Ramos (cell line): ENCODE measurements around the gene TMC6.

Experiments used
- in situ Hi-C: fragments of 300-500 bp; cut with MboI; formaldehyde crosslinking; loops from one replicate; pipeline ENCODE4 v1.14.3; 2022; ENCODE audit warnings: low sequenced_read_pairs; ENCODE audit not compliant: unreplicated experiment

The TMC6 gene

DNA sequence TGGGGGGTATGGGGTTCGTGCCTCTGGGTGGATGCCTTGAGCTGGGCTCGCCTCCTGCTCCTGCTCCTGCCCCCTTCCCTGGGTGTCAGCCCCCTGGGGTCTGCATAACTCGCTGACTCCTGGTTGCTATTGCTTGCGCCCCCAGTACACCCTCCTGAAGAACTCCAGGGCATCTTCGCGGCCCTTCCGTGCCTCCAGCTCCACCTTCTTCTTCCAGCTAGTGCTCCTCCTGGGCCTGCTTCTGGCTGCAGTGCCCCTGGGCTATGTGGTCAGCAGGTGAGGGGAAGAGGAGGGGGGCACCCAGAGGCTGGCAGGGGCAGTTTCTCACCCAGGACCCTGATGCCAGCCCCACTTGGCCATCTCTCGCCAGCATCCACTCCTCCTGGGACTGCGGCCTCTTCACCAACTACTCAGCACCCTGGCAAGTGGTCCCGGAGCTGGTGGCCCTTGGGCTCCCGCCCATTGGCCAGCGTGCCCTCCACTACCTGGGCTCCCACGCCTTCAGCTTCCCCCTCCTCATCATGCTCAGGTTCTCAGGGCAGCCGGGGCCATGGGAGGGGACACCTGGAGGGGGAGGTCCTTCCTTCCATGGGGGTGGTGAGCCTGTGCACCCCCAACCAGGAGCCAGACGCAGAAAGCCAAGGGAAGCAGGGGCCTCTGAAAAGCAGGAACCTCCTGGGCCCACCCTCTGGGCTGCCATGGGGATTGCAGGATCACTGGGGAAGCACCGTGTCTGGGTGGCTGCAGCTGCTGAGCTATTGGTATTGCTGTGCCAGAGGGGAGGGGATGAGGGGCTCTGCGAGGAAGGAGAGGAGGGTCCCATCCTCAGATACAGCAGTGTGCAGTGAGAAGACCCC, 9.9 kb upstream of the TMC6 start:
- in situ Hi-C loops, result no loop called here

DNA sequence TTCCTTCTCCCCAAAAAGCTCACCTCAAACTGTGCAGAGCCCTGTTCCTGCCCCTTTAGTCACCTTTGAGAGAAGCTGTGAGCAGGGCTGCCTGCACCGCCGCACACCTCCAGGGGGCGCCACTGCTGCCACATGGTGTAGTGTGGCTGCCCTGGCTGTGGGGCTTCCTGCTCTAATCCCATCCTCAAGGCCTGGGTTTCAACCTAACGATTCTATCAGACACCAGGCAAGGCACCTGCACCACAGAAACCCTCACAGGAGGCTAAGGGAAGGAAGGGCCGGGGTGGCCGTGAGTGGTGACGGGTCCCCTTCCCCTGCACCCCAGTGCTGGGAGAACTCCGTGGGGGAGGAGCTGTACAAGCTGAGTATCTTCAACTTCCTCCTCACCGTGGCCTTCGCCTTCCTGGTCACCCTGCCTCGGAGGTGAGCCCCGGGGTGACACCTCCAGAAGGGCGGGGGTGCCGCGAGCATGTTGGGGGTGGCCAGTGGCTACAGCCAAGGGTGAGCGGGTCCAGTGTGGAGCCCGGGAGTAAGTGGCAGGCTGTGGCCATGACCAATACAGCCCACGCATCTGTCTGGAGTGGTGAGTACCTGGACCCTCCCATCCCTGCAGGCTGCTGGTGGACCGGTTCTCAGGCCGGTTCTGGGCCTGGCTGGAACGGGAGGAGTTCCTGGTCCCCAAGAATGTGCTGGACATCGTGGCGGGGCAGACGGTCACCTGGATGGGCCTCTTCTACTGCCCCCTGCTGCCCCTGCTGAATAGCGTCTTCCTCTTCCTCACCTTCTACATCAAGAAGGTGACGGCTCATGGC, 9.0 kb upstream of the TMC6 start:
- in situ Hi-C loops, result no loop called here

DNA sequence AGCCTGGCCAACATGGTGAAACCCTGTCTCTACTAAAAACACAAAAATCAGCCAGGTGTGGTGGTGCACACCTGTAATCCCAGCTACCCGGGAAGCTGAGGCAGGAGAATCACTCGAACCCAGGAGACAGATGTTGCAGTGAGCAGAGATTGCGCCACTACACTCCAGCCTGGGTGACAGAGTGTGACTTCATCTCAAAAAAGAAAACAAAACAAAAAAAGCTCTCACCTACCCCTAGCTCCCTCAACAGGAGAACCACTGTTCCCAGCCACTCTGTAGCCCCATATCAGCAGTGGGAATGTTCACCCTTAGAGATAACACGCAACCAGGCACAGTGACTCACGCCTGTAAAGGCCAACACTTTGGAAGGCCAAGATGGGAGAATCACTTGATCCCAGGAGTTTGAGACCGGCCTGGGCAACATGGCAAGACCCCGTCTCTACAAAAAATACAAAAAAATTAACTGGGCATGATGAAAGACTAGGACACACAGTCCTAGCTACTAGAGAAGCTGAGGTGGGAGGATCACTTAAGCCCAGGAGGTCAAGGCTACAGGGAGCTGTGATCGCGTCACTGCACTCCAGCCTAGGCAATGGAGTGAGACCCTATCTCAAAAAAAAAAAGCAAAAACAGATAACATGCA, 7.4 kb upstream of the TMC6 start:
- in situ Hi-C loops, result no loop called here

GRCh38 chr17:78134899-78135385, 6.4 kb upstream of the TMC6 start:
- in situ Hi-C loops, result no loop called here

DNA sequence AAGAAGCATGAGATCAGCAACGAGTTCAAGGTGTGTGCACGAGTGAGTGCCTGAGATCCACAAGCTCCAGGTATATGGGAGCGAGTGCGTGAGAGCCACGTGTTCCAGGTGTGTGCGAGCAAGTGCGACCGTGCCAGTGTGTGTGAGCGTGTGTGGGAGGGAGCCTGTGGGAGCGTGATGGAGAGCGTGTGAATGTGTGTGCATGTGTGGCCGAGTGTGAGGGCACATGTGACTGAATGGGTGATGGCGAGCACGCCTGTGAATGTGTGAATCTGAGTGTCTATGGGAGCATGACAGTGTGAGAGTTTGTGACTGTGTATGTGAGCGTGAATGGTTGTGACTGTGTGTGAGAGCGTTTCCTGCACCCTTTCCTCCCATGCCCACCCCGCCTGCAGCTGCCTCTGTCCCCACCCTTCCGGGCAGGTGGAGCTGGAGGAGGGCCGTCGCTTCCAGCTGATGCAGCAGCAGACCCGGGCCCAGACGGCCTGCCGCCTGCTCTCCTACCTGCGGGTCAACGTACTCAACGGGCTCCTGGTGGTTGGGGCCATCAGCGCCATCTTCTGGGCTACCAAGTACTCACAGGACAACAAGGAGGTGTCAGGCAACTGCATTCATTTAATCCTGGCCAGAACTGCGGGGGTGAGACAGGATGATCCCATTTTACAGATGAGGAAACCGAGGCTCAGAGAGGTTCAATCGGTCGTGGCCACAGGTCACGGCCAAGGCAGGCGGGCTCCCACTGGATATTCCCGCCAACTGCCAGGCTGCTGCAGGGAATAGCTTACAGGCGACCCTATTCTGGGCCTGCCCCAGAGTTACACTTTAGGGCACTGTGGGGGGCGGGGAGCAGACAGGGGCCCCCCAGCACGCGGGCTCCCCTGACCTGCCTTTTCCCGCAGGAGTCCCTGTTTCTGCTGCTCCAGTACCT, 5.7 kb upstream of the TMC6 start:
- in situ Hi-C loops, result no loop called here

DNA sequence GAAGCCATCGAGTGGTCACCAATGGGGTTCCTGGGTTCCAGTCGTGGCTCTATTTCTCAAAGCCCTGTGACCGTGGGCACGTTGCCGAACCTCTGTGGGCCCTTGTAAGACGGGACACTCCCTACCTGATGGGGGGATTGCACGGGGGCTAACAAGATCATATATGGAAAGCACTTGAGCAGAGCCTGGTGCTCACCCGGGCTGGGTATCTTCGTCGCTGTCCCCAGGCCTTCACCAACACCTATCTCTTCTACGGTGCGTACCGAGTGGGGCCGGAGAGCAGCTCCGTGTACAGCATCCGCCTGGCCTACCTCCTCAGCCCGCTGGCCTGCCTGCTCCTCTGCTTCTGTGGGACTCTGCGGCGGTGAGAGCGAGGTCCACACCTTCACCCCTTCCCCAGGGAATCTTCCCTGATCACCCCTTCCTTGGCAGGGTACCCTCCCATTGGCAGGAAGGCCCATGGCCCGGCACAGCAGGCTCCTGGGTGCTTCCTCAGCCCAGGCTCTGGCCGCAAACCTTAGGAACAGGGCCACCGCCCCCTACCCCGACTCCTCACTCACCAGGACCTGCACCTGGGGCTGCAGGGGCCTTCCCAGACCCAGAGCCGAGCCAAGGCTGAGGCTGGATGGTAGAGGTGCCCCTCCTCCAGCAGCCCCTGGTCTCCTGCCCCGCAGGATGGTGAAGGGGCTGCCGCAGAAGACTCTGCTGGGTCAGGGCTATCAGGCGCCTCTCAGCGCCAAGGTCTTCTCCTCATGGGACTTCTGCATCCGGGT, 4.8 kb upstream of the TMC6 start:
- in situ Hi-C loops, result no loop called here

- in situ Hi-C loops, result no loop called here
Observed at GRCh38 chr17:78132767-78133178, 4.2 kb upstream of the TMC6 start.

DNA sequence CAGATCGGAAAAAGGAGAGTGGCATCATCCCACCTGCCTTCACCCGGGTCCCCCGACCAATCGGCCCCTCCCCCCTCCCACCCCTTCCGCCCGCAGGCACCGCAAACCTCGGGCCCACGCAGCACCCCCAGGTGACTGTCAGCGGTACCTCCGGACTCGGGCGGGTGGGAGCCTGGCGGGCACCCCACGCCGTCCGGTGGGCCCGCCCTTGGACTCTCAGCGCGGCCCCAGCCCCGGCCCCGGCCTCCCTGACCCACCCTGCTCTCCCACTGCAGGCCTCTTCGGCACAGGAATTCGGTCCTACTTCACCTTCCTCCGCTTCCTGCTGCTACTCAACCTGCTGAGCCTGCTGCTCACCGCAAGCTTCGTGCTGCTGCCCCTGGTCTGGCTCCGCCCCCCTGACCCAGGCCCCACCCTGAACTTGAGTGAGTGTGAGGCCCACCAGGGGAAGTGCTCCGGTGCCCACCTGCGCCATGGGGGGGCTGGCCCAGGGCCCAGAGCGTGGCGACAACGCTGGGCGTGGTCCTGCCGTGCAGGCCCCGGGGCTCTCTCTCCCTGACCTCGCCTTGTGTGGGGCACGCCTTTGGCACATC, 3.6 kb upstream of the TMC6 start:
- in situ Hi-C loops, result no loop called here

DNA sequence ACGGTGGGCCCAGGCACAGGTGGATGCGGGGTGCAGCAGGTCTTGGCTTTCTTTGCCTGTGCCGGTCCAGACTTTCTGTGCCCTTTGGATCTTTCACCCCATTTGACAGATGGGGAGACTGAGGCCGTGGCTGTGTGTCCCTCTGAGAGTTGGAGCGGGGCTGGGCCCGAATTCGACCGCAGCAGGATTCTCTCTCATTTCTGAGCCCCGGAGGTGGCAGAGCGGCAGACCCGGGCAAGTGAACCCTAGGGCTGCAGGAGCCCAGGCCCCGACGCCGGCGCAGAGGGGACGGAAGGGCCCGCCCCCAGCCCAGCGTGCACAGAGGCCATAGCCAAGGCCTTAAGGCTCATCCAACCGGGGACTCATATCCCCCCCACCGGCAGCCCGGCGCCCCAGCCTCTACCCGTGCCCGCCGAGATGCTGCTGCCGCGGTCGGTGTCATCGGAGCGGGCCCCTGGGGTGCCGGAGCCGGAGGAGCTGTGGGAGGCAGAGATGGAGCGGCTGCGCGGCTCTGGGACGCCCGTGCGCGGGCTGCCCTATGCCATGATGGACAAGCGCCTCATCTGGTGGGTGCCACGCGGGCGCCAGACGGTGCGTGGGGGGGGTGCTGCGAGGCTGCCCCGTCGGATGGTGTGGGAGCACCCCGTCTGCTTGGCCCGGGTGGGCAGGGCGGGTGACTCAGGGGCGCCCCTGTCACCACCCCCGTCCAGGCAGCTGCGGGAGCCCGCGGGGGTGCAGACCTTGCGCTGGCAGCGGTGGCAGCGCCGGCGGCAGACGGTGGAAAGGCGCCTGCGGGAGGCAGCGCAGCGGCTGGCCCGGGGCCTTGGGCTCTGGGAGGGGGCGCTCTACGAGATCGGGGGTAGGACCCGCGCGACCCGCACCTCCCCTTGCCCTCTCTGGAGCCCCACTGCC, 2.9 kb upstream of the TMC6 start:
- in situ Hi-C loops, result no loop called here

DNA sequence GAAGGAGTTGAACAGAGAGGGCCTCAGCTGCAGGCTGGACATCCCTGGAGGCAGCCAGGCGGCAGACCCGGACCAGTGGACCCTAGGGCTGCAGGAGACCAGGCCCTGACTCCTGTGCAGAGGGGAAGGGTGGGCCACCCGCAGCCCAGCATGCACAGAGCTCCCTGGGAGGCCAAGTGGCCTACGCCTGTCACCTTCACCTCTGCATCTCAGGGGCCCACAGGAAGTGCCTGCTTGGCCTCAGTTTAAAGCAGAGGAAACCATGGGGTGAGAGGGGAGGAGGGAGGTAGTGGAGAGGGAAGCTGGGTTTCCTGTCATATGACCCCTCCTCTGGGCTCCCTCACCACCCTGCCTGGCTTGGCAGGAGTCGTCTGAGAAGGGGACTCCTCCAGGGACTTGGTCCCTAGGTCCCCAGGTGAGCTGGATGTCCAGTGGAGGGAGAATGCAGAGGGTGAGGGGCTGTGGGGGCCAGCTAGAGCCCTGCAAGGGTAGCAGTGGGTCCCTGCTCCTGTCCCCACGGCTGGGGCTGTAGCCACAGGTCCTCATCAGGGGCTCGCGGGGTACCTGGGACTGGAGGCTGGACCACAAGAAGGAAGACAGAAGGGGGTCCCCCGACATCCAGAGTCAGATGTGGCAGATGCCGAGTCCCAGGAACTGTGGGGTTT, 2.0 kb upstream of the TMC6 start, which contains the start of gene TMC8:
TMC8 (plus strand) TSS at position 335 of the 665 bp plus-strand sequence. CDS start 818 bp downstream, outside the sequence.
- in situ Hi-C loops, result no loop called here

DNA sequence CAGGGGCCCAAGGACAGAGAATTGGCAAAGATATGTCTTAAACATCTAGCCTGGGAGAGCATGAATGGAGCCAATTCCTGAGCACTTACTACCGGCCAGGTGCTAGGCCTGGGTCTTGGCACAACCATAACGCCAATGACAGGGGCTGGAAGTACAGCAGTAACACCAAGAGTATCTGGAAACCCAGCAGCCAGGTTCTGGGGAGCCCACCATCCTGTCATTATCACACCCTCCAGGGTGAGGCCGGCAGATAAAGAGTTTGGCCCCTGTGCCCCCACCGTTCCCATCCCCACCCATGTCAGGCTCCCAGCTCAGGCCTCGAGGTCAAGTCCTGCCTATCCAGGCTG, 1.5 kb upstream of the TMC6 start:
- in situ Hi-C loops, result no loop called here

DNA sequence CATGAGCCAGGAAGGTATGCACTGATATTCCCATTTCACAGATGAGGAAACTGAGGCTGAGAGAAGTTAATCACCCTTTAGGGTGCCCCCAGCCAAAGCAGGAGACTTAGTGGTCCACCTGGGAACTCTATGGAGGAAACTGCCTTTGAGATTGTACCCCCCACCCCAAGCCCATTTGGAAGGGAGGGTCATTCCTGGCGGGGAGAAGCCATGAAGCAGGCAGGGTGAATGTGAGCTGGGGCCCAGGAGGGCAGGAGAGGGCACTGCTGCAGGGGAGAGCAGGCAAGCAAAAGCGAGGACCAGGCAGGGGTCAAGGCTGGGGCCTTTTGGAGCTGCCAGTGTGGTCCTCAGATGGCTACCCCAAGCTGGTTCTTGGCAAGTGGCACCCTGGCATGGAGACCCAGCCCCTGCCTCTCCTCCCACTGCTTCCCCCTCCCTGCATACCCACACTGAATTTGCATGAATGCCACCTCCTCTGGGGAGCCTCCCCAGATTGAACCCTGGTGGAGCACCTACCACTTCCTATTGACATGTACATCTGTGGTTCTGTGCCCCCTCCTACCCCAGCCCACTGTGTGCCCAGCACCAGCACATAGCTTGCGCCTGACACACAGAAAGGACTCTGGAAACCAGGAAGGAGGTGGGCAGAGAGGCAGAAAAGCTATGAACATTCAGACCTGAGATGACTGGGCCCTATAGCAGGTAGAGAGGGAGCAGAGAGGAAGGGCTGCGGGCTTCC, 965 bp upstream of the TMC6 start:
- in situ Hi-C loops, result no loop called here

DNA sequence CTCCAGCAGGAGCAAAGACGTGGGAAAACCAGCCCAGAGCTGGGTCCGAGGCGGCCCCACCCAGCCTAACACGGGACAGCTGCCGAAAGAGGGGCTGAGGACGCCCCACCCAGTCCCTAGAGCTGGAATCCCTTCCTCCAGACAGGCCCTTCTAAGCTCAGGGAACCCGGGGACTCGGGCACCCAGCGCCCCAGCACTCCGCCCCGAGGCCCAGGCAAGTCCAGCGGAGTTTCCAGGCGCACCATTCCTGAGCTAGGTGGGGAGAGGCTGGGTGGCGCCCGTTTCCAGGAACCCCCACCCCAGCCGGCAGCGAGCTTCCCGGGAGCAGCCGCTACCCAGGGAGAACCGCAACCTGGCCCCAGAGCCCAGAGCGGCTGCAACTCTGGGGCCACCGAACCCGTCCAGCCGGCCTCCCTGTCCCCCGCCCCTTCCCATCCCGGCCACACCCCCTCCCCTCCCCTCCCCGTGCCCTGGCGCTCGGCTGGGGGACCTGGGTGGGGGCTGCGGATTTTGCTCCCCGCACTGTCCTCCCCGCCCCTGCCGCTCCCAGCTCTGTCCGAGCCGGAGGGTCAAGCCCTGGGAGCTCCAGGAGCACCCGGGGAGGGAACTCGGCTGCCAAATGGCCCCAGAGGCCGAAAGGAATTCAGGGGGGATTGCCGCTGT, 536 bp downstream of the TMC6 start:
- in situ Hi-C loops, result no loop called here

GRCh38 chr17:78127239-78127887, 1.2 kb downstream of the TMC6 start:
- in situ Hi-C loops, result no loop called here

DNA sequence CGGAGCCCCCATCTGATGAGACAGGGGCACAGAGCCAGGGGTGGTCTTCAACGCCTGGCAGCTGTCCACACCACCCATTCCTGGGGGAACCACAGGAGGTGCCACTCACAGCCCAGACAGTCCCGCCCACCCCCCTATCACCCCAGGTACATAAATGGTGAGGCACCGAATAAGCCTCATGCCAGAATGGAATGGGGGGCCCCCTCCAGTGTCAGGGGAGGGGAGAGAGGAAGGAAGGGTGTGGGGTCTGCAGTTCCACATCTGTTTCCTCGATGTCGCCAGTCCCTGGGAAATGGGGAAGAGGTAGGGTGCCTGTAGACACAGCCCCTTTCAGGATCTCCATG, 1.7 kb downstream of the TMC6 start:
- in situ Hi-C loops, result no loop called here
